ENCODE measurements around the gene ZMYND8.

DNA sequence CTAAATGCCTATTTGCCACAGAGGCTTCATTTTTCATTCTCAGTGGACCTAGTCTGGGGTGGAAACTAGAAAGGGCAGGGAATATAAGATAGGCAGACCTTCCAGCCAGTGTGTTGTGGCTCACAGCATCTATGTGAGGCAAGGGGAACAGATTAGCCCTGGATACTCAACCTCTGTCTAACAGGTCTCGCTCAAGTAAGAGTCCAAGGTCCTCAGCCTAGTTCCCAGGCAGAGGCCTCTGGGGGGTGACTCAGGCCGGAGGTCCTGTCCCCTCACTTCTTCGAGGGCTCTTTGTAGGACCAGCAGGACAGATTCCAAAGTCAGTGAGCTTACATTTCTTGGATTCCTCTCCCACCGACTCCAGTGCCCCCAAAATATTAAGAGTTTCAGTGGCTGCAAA lies 106.6 kb downstream of the ZMYND8 start:
- TF ChIP-seq, protein P1, sequence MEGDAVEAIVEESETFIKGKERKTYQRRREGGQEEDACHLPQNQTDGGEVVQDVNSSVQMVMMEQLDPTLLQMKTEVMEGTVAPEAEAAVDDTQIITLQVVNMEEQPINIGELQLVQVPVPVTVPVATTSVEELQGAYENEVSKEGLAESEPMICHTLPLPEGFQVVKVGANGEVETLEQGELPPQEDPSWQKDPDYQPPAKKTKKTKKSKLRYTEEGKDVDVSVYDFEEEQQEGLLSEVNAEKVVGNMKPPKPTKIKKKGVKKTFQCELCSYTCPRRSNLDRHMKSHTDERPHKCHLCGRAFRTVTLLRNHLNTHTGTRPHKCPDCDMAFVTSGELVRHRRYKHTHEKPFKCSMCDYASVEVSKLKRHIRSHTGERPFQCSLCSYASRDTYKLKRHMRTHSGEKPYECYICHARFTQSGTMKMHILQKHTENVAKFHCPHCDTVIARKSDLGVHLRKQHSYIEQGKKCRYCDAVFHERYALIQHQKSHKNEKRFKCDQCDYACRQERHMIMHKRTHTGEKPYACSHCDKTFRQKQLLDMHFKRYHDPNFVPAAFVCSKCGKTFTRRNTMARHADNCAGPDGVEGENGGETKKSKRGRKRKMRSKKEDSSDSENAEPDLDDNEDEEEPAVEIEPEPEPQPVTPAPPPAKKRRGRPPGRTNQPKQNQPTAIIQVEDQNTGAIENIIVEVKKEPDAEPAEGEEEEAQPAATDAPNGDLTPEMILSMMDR (conservative IDR thresholded peaks at IDR 0.05; ENCODE audit: low read depth, low read length): no peak
- no peak for TF ChIP-seq EZH2phosphoT487 (IDR thresholded peaks at IDR 0.05; ENCODE audit: borderline replicate concordance, low read length)
